Endothelial cell (in vitro differentiated cells): Measurements from ENCODE around the gene LRCH1. TPM values are rescaled to one million over a fixed set of nuclear protein-coding genes. Genes with fewer than 3 reads are reported as not detected.

ENCODE experiments used
- DNase-seq: peaks from one replicate; pipeline ENCODE4 v3.0.0; 2021; ENCODE audit warnings: low spot score
- H3K27ac Mint-ChIP-seq: one replicate; pipeline ENCODE4 v1.8.0; 2021; ENCODE audit warnings: mixed read lengths, inconsistent platforms; ENCODE audit not compliant: unreplicated experiment
- H3K27me3 Mint-ChIP-seq: one replicate; pipeline ENCODE4 v1.8.0; 2021; ENCODE audit warnings: mild to moderate bottlenecking, moderate library complexity, mixed read lengths, inconsistent platforms; ENCODE audit not compliant: unreplicated experiment
- H3K36me3 Mint-ChIP-seq: one replicate; pipeline ENCODE4 v1.8.0; 2021; ENCODE audit warnings: mild to moderate bottlenecking, low read depth, mixed read lengths, inconsistent platforms; ENCODE audit not compliant: unreplicated experiment
- H3K4me1 Mint-ChIP-seq: one replicate; pipeline ENCODE4 v1.8.0; 2021; ENCODE audit warnings: mild to moderate bottlenecking, mixed read lengths, inconsistent platforms; ENCODE audit not compliant: unreplicated experiment
- H3K4me3 Mint-ChIP-seq: one replicate; pipeline ENCODE4 v1.8.0; 2021; ENCODE audit warnings: mild to moderate bottlenecking, mixed read lengths, inconsistent platforms; ENCODE audit not compliant: unreplicated experiment
- H3K9me3 Mint-ChIP-seq: one replicate; pipeline ENCODE4 v1.8.0; 2021; ENCODE audit warnings: mixed read lengths, inconsistent platforms; ENCODE audit not compliant: unreplicated experiment
- total RNA-seq: library from RNA; stranded (reverse); fragmentation: NEBNext Ultra II Directional; extraction: Animal tissue kit (Norgen Biotek cat#: 25700); gene quantifications from one replicate; pipeline ENCODE4 v1.2.1, GENCODE V29; 2021; ENCODE audit not compliant: unreplicated experiment
- TF ChIP-seq, protein P1 (sequence below): fragments of 200-600 bp; sonication (generic); IDR thresholded peaks from one replicate; pipeline ENCODE4 v1.5.0; 2021; ENCODE audit warnings: antibody characterized with exemption; ENCODE audit not compliant: unreplicated experiment

LRCH1 gene
- total RNA-seq, 1 donor from 2014 or later: 45.6 TPM

GRCh38 chr13:46797501-46798237, 244.7 kb downstream of the LRCH1 start:
- Mint-ChIP-seq H3K9me3 (no peaks in the 10 kb centered on the region), H3K27ac (peak overlapping the region; percentile 84), H3K4me1 (peaks cover 17% of the 10 kb centered on the region), H3K4me3 (peak overlapping the region; percentile 97), H3K27me3 (peaks cover 5% of the 10 kb centered on the region), H3K36me3 (peaks cover 6% of the 10 kb centered on the region)
- DNase-seq: no peak
- TF ChIP-seq, protein P1, sequence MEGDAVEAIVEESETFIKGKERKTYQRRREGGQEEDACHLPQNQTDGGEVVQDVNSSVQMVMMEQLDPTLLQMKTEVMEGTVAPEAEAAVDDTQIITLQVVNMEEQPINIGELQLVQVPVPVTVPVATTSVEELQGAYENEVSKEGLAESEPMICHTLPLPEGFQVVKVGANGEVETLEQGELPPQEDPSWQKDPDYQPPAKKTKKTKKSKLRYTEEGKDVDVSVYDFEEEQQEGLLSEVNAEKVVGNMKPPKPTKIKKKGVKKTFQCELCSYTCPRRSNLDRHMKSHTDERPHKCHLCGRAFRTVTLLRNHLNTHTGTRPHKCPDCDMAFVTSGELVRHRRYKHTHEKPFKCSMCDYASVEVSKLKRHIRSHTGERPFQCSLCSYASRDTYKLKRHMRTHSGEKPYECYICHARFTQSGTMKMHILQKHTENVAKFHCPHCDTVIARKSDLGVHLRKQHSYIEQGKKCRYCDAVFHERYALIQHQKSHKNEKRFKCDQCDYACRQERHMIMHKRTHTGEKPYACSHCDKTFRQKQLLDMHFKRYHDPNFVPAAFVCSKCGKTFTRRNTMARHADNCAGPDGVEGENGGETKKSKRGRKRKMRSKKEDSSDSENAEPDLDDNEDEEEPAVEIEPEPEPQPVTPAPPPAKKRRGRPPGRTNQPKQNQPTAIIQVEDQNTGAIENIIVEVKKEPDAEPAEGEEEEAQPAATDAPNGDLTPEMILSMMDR: no peak

DNA sequence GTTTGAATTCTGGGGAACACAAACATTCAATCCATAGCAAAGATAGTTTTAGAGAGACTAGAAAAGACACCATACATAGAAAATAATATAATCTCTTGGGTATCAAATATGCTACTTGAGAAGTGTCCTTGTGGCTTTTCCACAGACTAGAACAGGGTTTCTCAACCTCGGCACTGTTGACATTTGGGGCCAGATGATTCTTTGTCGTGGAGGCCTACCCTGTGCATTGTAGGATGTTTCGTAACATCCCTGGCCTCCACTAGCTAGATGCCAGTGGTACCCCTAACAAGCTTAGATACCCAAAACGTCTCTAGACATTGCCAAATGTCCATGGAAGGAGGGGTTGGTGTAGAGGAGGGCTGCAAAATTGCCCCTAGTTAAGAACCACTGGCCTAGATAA, 246.2 kb downstream of the LRCH1 start:
- DNase-seq: no peak
- Mint-ChIP-seq H3K4me3 (no peak overlapping the region), H3K9me3 (no peaks in the 10 kb centered on the region), H3K36me3 (peaks cover 6% of the 10 kb centered on the region), H3K4me1 (peaks cover 17% of the 10 kb centered on the region), H3K27me3 (peaks cover 5% of the 10 kb centered on the region), H3K27ac (no peak overlapping the region)
- TF ChIP-seq, protein P1: no peak

GRCh38 chr13:46801858-46802257, 248.9 kb downstream of the LRCH1 start:
- Mint-ChIP-seq H3K27ac (no peak overlapping the region), H3K4me3 (no peak overlapping the region), H3K27me3 (peaks cover 5% of the 10 kb centered on the region), H3K9me3 (no peaks in the 10 kb centered on the region), H3K36me3 (peaks cover 6% of the 10 kb centered on the region), H3K4me1 (peaks cover 6% of the 10 kb centered on the region)
- DNase-seq: no peak
- TF ChIP-seq, protein P1: no peak

Other genes with a start within 250 kb of the LRCH1 start
- gene RUBCNL, start 165.9 kb upstream of the LRCH1 start, total RNA-seq: 0.31 TPM
- gene ESD, start 244.0 kb downstream of the LRCH1 start, total RNA-seq: 90.9 TPM